Heart left ventricle (tissue), 13 donors: Measurements from ENCODE around the gene CBLL1.

ENCODE experiments used
- CTCF ChIP-seq, 12 donors: fragments of 200-600 bp; sonication (generic) in 4 of 12; IDR thresholded peaks; one replicate each; pipeline versions ENCODE4 v1.5.0 to v1.8.0; 2018 to 2022; ENCODE audit warnings: antibody characterized with exemption in 12 of 12, mild to moderate bottlenecking in 5 of 12
- POLR2A ChIP-seq, 2 donors: fragments of 450-650 bp; IDR thresholded peaks; one replicate each; pipeline ENCODE4 v1.6.1; 2017; ENCODE audit warnings: antibody characterized with exemption in 2 of 2, mild to moderate bottlenecking in 2 of 2, moderate library complexity in 2 of 2
- donor health status: ischemic (EF 13 %, LVEDD 7.1; RV severe dilation, severe dysfunction).
- donor health status: DM: no; HTN: yes; CAD: no.
- donor health status: DM: no; HTN: no; CAD: no.
- donor health status: ischemic (EF 25% LVEDD 6.9; RV normal size, moderate dysfunction).
- donor health status: ischemic (EF 25% LVEDD 5.7; RV mildly dilated, moderate dysfunction).
- donor health status: ischemic (EF 35%, LVEDD 5.7; RV mildly dilated, moderate dysfunction).
- donor health status: nonischemic (EF 11% LVEDD 7.7; RV severe dilation, severe dysfunction).
- donor health status: DM: yes; HTN: yes; CAD: no.
- donor health status: PGD.
- donor health status: ischemic (EF 29% LVEDD 5.4; RV normal size, mild dysfunction).
- donor health status: nonischemic (EF 23%, LVEDD 6.1; RV moderate dilation, normal function).

GRCh38 chr7:107723255-107723654, 20.7 kb upstream of the CBLL1 start:
- TF ChIP-seq POLR2A (IDR thresholded peaks at IDR 0.05) = no peak
- TF ChIP-seq CTCF (IDR thresholded peaks at IDR 0.05) = no peak
